ENCODE data around the gene RELL1. TPM values are rescaled to one million over a fixed set of nuclear protein-coding genes. Genes with fewer than 3 reads are reported as not detected.

RELL1 gene
- total RNA-seq, 1 donor from 2014 or later = 40.6 TPM

GRCh38 chr4:37697566-37697965 is 11.4 kb upstream of the RELL1 start:
- no peak for DNase-seq (ENCODE audit: low spot score)
- intact Hi-C loops (cut with DNase I) = no loop called here

DNA sequence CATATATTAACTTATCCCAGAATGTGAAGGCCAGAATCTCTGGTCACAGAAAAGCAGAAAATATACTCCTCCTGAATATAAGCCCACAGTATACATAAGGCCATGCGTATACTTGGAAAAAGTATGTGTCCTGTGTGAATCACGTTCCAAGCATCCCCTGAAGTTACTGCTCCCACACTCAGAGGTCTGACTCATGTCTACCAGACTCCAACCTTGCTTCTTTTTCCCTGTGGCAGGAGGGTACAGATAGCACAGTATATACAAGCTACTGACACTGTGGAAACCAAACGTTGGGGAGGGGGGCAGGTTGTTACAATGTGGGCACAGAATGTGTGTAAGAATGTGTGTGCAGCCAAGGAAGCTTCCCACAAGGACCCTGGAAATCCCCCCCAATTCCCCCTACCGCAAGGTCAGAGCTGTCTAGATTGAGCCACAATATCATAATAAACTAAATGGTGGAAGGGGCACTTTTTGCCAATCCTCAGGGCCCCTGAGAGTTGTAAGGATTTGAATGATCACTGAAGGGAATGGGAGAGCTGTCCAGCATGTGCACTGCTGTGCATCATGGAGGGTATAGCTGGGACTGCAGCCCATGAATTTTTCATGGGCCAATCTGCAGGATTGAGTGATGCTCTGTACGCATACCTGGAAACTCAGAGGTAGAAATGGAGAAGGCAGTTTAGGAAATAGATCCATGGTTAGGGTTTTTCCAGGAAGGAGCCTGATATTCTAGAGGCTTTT is 7.4 kb upstream of the RELL1 start:
- no peak for DNase-seq (ENCODE audit: low spot score)
- intact Hi-C loops (cut with DNase I) = no loop called here

DNA sequence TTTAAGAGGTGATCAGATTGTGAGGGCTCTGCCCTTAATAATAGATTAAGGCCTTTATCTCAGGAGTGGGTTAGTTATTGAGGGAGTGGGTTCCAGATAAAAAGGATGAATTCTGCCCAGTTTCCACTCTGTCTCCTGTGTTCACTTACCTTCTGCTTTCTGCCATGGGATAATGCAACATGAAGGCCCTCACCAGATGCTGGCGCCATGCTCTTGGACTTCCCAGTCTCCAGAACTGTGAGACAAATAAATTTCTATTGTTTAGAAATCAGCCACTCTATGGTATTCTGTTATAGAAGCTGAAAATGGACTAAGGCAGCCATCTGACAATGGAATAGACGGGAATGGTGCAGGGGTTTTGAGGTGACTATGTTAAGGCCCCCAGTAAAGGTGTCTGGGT is 6.9 kb upstream of the RELL1 start:
- intact Hi-C loops (cut with DNase I) = no loop called here
- no peak for DNase-seq (ENCODE audit: low spot score)

DNA sequence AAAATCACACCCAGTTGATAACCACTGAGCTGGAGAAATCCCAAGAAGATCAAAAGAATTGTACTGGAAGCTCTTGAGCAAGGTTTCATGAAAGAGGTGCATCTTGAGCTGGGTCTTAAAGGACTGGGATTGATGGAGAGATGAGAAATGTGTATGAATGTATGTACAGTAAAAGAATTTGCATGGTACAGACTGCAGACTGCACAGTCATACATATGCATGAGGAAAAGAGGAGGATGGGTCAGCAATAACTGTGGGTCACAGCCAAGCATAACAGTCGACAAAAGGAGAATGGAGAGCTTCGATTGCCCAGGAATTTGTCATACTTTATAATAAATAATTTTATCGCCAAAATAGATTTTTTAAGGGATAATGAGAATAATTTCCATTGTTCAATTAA is 4.8 kb upstream of the RELL1 start:
- intact Hi-C loops (cut with DNase I) = no loop called here
- no peak for DNase-seq (ENCODE audit: low spot score)

- no peak for DNase-seq (ENCODE audit: low spot score)
These were observed 3.3 kb upstream of the RELL1 start for GRCh38 chr4:37689353-37690095.

DNA sequence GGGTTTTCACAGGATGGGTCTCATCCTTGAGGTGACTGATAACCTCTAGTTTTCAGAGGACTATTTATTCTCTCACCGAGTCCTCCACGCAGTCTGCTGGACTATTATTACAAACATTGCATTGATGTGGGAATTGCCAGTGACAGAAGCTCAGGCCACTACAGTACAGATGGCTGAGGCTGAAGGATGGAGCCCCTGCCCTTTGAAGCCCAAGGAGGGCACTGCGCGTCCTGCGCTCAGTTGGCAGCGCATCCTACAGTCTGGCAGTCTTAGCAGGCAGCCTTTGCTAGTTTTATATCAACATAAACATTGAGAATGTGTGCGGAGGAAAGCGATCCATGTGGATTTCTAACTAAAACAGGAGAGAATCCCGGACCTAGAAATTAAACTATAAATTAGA is 1.5 kb upstream of the RELL1 start:
- intact Hi-C loops (cut with DNase I) = loop anchor here (2.0 to 10.0 kb wide), 5 partner anchors 40 to 347 kb away; partner anchors contain the start of gene PGM2
- DNase-seq (ENCODE audit: low spot score) = no peak

More at GRCh38 chr4:37689353-37690095, 3.3 kb upstream of the RELL1 start:
- intact Hi-C loops (cut with DNase I) = loop anchor here (5.0 to 10.0 kb wide), 4 partner anchors 42 to 345 kb away; no protein-coding TSS in a partner anchor

DNA sequence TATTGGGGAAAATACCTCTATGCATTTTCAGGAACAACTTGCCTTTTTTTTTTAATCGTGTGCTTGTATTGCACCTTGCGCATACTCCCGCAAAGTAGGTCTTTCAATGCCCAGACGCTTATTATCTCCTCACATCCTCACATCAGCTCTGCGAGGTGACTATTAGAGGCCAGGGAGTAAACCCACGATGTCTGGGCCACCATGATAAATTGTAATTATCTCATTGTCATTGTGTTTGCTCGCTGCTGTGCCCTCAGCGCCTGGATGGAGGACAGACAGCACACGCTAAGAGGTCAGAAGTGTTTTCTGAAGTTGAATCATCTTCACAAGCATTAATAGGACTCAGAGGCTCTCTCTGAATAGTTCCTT is 1.0 kb upstream of the RELL1 start:
- DNase-seq (ENCODE audit: low spot score) = no peak
- intact Hi-C loops (cut with DNase I) = loop anchor here (2.0 to 10.0 kb wide), 5 partner anchors 40 to 348 kb away; partner anchors contain the start of gene PGM2

GRCh38 chr4:37685823-37686372 is 278 bp downstream of the RELL1 start:
- DNase-seq (ENCODE audit: low spot score) = no peak
- intact Hi-C loops (cut with DNase I) = loop anchor here (1.0 to 10.0 kb wide), 6 partner anchors 20 to 349 kb away; partner anchors contain the start of gene PGM2

- no peak for DNase-seq (ENCODE audit: low spot score)
- intact Hi-C loops (cut with DNase I) = loop anchor here (5.0 to 10.0 kb wide), 4 partner anchors 38 to 350 kb away; no protein-coding TSS in a partner anchor
These were observed 884 bp downstream of the RELL1 start for GRCh38 chr4:37685161-37685822.

GRCh38 chr4:37684154-37684553 is 2.0 kb downstream of the RELL1 start:
- no peak for DNase-seq (ENCODE audit: low spot score)
- intact Hi-C loops (cut with DNase I) = loop anchor here (10.0 kb wide), 1 partner anchor 351 kb away; no protein-coding TSS in a partner anchor

DNA sequence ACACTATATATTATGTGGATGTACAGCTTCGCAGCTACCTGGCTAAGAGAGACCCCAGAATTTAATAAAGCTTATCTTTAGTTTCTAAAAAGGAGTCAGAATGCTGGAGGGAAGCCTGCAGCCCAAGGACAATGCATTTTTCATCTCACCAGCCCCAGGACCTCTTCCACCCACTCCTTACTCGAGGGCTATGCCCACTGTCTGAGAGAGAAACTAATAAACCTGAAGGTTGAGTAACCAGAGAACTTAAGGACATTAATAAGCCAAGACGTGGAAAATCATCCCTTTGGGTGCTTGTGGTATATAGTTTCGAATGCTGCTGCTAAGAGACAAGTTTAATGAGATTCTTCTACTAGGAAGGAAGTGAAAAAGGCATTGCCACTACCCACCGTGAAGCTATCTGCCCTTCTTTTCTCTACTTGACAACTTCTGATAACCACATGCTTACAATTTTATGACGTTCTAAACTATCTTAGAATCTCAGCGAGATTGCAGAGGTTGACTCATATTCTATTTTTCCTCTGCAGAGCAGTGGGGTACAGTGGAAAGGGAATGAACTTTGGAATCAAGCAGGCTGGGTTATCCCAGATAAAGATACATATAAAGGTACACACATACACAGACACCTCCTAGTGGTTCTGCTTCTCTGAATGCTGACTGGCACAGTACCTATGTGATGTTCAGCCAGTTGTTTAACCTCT is 3.3 kb downstream of the RELL1 start:
- no peak for DNase-seq (ENCODE audit: low spot score)
- intact Hi-C loops (cut with DNase I) = loop anchor here (10.0 kb wide), 1 partner anchor 352 kb away; no protein-coding TSS in a partner anchor

DNA sequence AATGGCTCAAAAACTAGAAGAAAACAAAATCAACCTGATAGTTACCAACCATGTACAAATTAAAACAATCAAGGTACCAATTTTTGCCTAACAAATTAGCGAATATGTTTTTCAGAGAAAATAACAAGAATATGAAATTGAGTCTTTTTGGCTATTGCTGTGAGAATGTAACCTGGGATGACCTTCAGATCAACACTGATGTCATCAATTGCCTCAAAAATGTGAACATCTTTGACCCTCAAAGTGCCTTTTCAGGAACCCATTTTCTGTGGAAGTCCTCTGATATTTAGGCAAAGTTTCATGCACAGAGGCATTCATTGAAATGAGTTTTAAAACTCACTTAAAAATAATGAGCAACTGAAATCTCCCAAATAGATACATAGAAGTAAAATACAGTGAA is 6.1 kb downstream of the RELL1 start:
- DNase-seq (ENCODE audit: low spot score) = no peak
- intact Hi-C loops (cut with DNase I) = loop anchor here (10.0 kb wide), 1 partner anchor 355 kb away; no protein-coding TSS in a partner anchor

DNA sequence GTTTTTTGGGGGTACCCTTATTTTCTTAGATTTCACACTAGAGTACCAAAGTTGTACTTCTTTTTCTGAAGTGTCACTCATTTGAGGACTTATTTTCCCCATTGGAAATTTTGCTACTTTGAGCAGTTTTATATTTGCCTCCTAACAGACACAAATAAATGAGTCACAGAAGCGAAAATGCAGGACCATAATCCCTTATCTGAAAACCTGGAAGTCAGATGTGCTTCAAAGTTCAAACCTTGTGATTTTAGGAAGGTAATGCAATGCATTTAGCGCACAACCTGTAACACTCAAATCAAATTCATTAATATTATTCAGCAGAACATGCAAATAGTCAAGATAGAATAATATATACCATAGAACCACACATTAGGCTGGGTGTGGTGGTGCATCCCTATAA is 6.9 kb downstream of the RELL1 start:
- intact Hi-C loops (cut with DNase I) = loop anchor here (10.0 kb wide), 1 partner anchor 216 kb away; the partner anchor contains the start of gene TBC1D1
- no peak for DNase-seq (ENCODE audit: low spot score)

DNA sequence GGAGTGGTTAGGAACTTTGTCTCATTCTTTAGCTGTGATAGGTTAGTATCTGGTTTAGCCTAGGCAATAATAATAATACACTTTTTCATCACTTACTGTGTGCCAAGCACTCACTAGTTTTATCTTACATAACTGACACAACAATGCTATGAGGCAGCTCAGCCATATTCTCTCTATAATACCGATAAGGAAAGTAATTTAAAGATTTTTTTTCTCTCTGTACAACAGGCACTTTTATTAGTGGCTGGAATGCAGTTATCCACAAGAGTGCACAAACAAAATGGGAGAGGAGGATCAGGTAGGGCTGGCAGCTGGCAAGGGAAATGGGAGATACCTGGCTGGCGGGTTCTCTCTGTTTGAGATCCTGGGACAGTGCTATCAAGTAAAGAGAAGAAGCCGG is 7.6 kb downstream of the RELL1 start:
- intact Hi-C loops (cut with DNase I) = loop anchor here (10.0 kb wide), 1 partner anchor 216 kb away; the partner anchor contains the start of gene TBC1D1

DNA sequence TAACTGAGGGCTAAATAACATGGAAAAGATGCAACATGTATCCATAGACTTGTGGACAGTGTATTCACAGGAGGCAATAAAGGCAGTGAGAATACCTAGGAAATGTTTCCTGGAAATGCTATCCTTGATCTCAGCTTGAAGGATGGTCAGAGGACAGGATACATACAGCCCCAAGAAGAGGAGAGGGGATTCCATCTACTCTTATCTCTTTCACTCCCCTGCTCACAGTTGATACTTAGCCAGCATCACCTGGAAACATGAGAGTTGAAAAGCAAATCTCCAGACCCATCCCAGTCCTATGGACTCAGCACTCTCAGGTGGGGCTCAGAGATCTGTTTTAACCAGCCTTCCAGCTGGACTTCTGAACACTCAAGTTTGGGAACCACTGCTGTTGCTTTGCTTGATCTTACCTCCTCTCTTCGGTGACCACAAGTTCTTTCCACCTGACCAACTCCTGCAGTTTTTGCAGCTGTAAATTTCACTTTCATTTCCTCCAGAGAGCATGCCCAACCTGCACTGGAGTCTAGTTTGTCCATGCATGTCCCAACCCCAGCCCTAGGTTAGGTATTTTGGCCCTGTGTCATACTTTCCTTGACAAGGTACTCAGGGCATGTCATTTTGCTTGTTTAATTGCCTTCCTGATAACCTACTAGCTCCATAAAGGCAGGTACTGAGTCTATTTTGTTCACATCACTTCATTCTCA is 10.4 kb downstream of the RELL1 start:
- intact Hi-C loops (cut with DNase I) = loop anchor here (10.0 kb wide), 1 partner anchor 219 kb away; the partner anchor contains the start of gene TBC1D1
- DNase-seq (ENCODE audit: low spot score) = no peak

More for the DNA sequence above, 7.6 kb downstream of the RELL1 start:
- no peak for DNase-seq (ENCODE audit: low spot score)

DNA sequence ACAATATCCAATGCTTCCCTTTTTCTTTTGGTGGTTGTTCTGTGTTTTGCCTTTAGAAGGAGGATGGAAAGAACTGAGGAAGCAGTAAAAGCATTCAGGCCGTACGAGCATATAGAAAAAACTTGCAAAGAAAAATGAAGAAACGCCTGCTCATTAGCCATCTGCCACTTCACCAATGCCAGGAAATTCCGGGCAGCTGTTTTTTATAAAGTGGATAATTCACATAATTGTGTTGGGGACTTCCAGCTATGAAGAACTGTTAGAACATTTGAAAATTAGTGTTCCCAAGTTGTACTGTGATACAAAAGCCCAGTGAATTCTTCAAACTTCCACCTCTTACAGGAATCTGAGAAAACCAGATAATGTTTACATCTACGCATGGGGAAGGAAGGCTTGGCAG is 11.7 kb downstream of the RELL1 start:
- intact Hi-C loops (cut with DNase I) = loop anchor here (10.0 kb wide), 1 partner anchor 220 kb away; the partner anchor contains the start of gene TBC1D1
- no peak for DNase-seq (ENCODE audit: low spot score)

DNA sequence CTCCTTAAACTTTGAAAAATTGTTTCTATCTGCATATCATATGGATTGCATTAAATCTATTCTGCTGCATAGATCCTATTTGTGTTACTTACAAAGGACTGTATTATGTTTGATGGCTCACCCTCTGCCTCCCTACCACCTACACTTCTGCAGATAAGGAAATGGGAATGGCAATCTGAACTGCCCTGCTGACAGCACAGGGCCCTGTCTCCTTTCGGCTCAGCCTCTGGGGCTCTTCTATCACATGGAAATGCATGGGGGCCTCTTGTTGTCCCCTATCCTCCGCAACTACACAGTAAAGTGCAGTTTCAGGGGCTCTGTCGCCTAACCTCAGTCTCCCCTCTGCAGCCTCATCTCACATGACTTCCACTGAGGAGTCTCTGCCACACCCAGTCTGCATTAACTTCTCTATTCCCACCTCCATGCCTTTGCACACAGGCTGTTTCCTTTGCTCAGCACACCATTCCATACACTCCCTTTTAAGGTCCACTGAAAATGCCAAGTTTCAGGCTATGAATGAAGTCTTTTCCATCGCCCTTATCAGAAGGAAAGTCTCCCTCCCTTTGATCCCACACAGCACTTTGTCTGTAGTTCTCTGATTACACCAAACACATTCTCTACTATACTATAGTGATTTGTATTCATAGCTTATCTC is 12.5 kb downstream of the RELL1 start:
- DNase-seq (ENCODE audit: low spot score) = no peak
- intact Hi-C loops (cut with DNase I) = loop anchor here (10.0 kb wide), 1 partner anchor 221 kb away; the partner anchor contains the start of gene TBC1D1

Data from cardiac septum (tissue), 1 donor.